Measurements from ENCODE around the gene FGF14.

GRCh38 chr13:101686003-101686402 is 715.8 kb downstream of the FGF14 start:
- TF ChIP-seq, protein P1, sequence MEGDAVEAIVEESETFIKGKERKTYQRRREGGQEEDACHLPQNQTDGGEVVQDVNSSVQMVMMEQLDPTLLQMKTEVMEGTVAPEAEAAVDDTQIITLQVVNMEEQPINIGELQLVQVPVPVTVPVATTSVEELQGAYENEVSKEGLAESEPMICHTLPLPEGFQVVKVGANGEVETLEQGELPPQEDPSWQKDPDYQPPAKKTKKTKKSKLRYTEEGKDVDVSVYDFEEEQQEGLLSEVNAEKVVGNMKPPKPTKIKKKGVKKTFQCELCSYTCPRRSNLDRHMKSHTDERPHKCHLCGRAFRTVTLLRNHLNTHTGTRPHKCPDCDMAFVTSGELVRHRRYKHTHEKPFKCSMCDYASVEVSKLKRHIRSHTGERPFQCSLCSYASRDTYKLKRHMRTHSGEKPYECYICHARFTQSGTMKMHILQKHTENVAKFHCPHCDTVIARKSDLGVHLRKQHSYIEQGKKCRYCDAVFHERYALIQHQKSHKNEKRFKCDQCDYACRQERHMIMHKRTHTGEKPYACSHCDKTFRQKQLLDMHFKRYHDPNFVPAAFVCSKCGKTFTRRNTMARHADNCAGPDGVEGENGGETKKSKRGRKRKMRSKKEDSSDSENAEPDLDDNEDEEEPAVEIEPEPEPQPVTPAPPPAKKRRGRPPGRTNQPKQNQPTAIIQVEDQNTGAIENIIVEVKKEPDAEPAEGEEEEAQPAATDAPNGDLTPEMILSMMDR (optimal IDR thresholded peaks at IDR 0.05 in 1 of 3, IDR thresholded peaks at IDR 0.05 in 1 of 3, conservative IDR thresholded peaks at IDR 0.05 in 1 of 3; ENCODE audit: extremely low read depth in 1 of 3, insufficient read depth in 2 of 3, low read length in 3 of 3), result no peak
- TF ChIP-seq EZH2 (IDR thresholded peaks at IDR 0.05; ENCODE audit: low read length), result no peak

Measured in keratinocyte (primary cell).